Measurements from ENCODE around the gene STX8.

Gene STX8

DNA sequence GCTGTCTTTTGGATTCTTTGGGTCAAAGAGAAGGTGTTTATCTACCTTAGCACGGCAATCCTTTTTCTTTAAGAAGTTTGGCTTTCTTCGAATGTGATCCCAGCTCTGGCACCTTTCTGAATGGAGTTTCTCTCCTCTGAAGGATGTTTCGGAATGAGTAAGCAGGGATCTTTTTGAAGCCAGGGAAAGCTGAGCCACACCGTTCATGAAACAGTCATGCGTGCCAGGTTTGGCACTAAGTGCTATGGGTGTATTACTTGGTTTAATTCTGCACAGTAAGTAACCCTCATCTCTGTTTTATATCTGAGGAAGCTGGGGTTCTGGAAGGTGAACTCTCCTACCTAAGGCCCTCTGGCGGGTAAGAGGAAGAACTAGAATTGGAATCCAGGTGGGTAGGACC is 319.8 kb downstream of the STX8 start:
- WGBS (ENCODE audit: extremely low coverage, insufficient coverage, insufficient read length) = no CpG with 5 or more reads among the region's 6 CpGs
- no peak overlapping the region for H2AK5ac ChIP-seq (ENCODE audit: low read length)

DNA sequence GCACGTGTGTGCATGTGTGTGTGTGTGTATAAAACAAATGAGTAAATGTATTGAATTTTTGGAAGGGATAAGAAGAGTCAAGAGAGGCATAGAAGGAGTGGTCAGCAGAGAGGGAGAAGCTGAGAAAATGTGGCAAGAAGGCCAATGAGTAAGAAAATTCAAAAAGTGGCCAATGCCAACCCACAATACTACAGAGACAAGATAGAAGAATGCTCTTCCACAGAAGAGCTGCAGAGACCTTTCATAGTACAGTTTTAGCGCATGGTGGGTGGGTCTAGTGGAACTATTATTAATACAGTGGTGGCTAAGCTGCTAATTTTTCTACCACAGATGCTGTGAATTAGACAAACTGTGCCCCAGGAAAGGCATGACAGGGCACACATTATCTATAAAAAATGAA is 320.8 kb downstream of the STX8 start:
- H3K9ac ChIP-seq (ENCODE audit: low read length) = no peak overlapping the region
- H3K36me3 ChIP-seq (ENCODE audit: control insufficient read depth in 1 of 2, insufficient read depth in 2 of 2, low read length in 2 of 2) = no peaks in the 10 kb centered on the region
- H3K4me3 ChIP-seq (ENCODE audit: low read depth, low read length) = no peak overlapping the region
- H3K79me2 ChIP-seq (ENCODE audit: control insufficient read depth, insufficient read depth, low read length, poor library complexity) = no peaks in the 10 kb centered on the region
- DNase-seq = no peak
- WGBS (ENCODE audit: extremely low coverage, insufficient coverage, insufficient read length) = no CpG with 5 or more reads among the region's 2 CpGs
- H3K27me3 ChIP-seq (ENCODE audit: insufficient read depth, low read length) = no peaks in the 10 kb centered on the region
- H3K18ac ChIP-seq (ENCODE audit: low read length) = no peak overlapping the region
- no peak overlapping the region for H2BK5ac ChIP-seq (ENCODE audit: low read depth, low read length, poor library complexity)
- H2AK5ac ChIP-seq (ENCODE audit: low read length) = no peak overlapping the region
- no peak overlapping the region for H4K91ac ChIP-seq (ENCODE audit: low read depth, low read length)
- H4K12ac ChIP-seq (ENCODE audit: low read depth, low read length) = no peak overlapping the region
- H3K4me2 ChIP-seq (ENCODE audit: low read length) = no peak overlapping the region
- H2BK120ac ChIP-seq (ENCODE audit: insufficient read depth, low read length, poor library complexity) = no peak overlapping the region
- H3K23ac ChIP-seq (ENCODE audit: low read length) = no peak overlapping the region
- no peak overlapping the region for H3K4ac ChIP-seq (ENCODE audit: low read depth, low read length)
- H2AFZ ChIP-seq (ENCODE audit: insufficient read depth, low read length, poor library complexity) = no peak overlapping the region
- H4K8ac ChIP-seq (ENCODE audit: low read depth, low read length) = no peak overlapping the region
- H3K79me1 ChIP-seq (ENCODE audit: low read length) = peaks cover 2% of the 10 kb centered on the region
- no peak overlapping the region for H2BK12ac ChIP-seq (ENCODE audit: low read length)
- no peak overlapping the region for H3K14ac ChIP-seq (ENCODE audit: low read length)
- H3K27ac ChIP-seq (ENCODE audit: low read depth, low read length) = no peak overlapping the region
- peaks cover 7 to 11% of the 10 kb centered on the region in 2 experiments for H3K4me1 ChIP-seq (ENCODE audit: control insufficient read depth in 1 of 2, insufficient read depth in 2 of 2, low read length in 2 of 2)
- no peaks in the 10 kb centered on the region for H3K9me3 ChIP-seq (ENCODE audit: insufficient read depth, low read depth, low read length)

More for the DNA sequence above, 319.8 kb downstream of the STX8 start:
- no peak overlapping the region for H3K4me3 ChIP-seq (ENCODE audit: low read depth, low read length)
- H2BK12ac ChIP-seq (ENCODE audit: low read length) = no peak overlapping the region
- DNase-seq = peak; percentile 31 to 43
- no peak overlapping the region for H3K9ac ChIP-seq (ENCODE audit: low read length)
- peaks cover 2% of the 10 kb centered on the region for H3K79me1 ChIP-seq (ENCODE audit: low read length)
- H2BK5ac ChIP-seq (ENCODE audit: low read depth, low read length, poor library complexity) = no peak overlapping the region
- no peak overlapping the region for H3K4ac ChIP-seq (ENCODE audit: low read depth, low read length)
- H3K4me2 ChIP-seq (ENCODE audit: low read length) = no peak overlapping the region
- H3K9me3 ChIP-seq (ENCODE audit: insufficient read depth, low read depth, low read length) = no peaks in the 10 kb centered on the region
- H4K91ac ChIP-seq (ENCODE audit: low read depth, low read length) = no peak overlapping the region
- no peak overlapping the region for H3K18ac ChIP-seq (ENCODE audit: low read length)
- no peaks in the 10 kb centered on the region for H3K79me2 ChIP-seq (ENCODE audit: control insufficient read depth, insufficient read depth, low read length, poor library complexity)
- no peaks in the 10 kb centered on the region for H3K27me3 ChIP-seq (ENCODE audit: insufficient read depth, low read length)
- no peak overlapping the region for H3K14ac ChIP-seq (ENCODE audit: low read length)
- H4K8ac ChIP-seq (ENCODE audit: low read depth, low read length) = no peak overlapping the region
- H3K23ac ChIP-seq (ENCODE audit: low read length) = no peak overlapping the region
- no peak overlapping the region for H2AFZ ChIP-seq (ENCODE audit: insufficient read depth, low read length, poor library complexity)
- H4K12ac ChIP-seq (ENCODE audit: low read depth, low read length) = no peak overlapping the region
- no peak overlapping the region for H2BK120ac ChIP-seq (ENCODE audit: insufficient read depth, low read length, poor library complexity)
- H3K36me3 ChIP-seq (ENCODE audit: control insufficient read depth in 1 of 2, insufficient read depth in 2 of 2, low read length in 2 of 2) = no peaks in the 10 kb centered on the region
- H3K4me1 ChIP-seq (ENCODE audit: control insufficient read depth in 1 of 2, insufficient read depth in 2 of 2, low read length in 2 of 2) = peaks cover 7 to 14% of the 10 kb centered on the region in 2 experiments
- H3K27ac ChIP-seq (ENCODE audit: low read depth, low read length) = no peak overlapping the region

DNA sequence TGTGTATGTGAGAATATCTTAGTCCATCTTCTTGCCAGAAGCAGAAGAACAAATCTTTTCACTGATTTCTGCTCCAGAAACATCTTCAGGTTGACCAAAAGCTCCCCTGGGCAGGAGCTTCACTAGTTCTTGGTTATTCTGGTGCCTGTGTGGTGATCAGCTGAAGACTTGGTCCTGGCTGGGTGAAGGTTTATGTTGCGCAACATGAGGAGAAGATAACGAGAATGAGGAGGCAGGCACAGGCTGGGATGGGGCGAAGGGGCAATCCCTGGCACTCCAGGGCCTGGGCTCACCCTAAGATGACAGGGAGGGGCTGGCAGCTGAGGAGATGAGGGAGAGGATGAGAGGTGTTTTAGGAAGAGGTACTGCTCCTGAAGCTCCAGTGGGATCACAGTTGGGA is 322.3 kb downstream of the STX8 start:
- H3K36me3 ChIP-seq (ENCODE audit: control insufficient read depth in 1 of 2, insufficient read depth in 2 of 2, low read length in 2 of 2) = no peaks in the 10 kb centered on the region
- no peak overlapping the region for H4K12ac ChIP-seq (ENCODE audit: low read depth, low read length)
- H3K27me3 ChIP-seq (ENCODE audit: insufficient read depth, low read length) = no peaks in the 10 kb centered on the region
- no peak for DNase-seq
- peaks cover under 1% of the 10 kb centered on the region in 2 experiments for H3K4me1 ChIP-seq (ENCODE audit: control insufficient read depth in 1 of 2, insufficient read depth in 2 of 2, low read length in 2 of 2)
- H3K4me3 ChIP-seq (ENCODE audit: low read depth, low read length) = no peak overlapping the region
- H3K79me2 ChIP-seq (ENCODE audit: control insufficient read depth, insufficient read depth, low read length, poor library complexity) = no peaks in the 10 kb centered on the region
- H3K18ac ChIP-seq (ENCODE audit: low read length) = no peak overlapping the region
- no peak overlapping the region for H4K91ac ChIP-seq (ENCODE audit: low read depth, low read length)
- no peak overlapping the region for H2BK5ac ChIP-seq (ENCODE audit: low read depth, low read length, poor library complexity)
- H2AK5ac ChIP-seq (ENCODE audit: low read length) = no peak overlapping the region
- no peak overlapping the region for H2BK12ac ChIP-seq (ENCODE audit: low read length)
- no peak overlapping the region for H2AFZ ChIP-seq (ENCODE audit: insufficient read depth, low read length, poor library complexity)
- H3K79me1 ChIP-seq (ENCODE audit: low read length) = no peaks in the 10 kb centered on the region
- H3K27ac ChIP-seq (ENCODE audit: low read depth, low read length) = no peak overlapping the region
- H3K9ac ChIP-seq (ENCODE audit: low read length) = no peak overlapping the region
- H4K8ac ChIP-seq (ENCODE audit: low read depth, low read length) = no peak overlapping the region
- H2BK120ac ChIP-seq (ENCODE audit: insufficient read depth, low read length, poor library complexity) = no peak overlapping the region
- peak overlapping the region; percentile 17 for H3K14ac ChIP-seq (ENCODE audit: low read length)
- H3K4ac ChIP-seq (ENCODE audit: low read depth, low read length) = no peak overlapping the region
- H3K4me2 ChIP-seq (ENCODE audit: low read length) = no peak overlapping the region
- no peaks in the 10 kb centered on the region for H3K9me3 ChIP-seq (ENCODE audit: insufficient read depth, low read depth, low read length)
- WGBS (ENCODE audit: extremely low coverage, insufficient coverage, insufficient read length) = no CpG with 5 or more reads among the region's 3 CpGs
- no peak overlapping the region for H3K23ac ChIP-seq (ENCODE audit: low read length)

- no peak for DNase-seq
- Histone ChIP-seq H3K23ac (ENCODE audit: low read length) (peak overlapping the region; percentile 78), H3K18ac (ENCODE audit: low read length) (no peak overlapping the region), H3K27me3 (ENCODE audit: insufficient read depth, low read length) (no peaks in the 10 kb centered on the region), H3K14ac (ENCODE audit: low read length) (no peak overlapping the region), H3K36me3 (ENCODE audit: control insufficient read depth in 1 of 2, insufficient read depth in 2 of 2, low read length in 2 of 2) (no peaks in the 10 kb centered on the region), H4K8ac (ENCODE audit: low read depth, low read length) (no peak overlapping the region), H3K27ac (ENCODE audit: low read depth, low read length) (no peak overlapping the region), H3K4me3 (ENCODE audit: low read depth, low read length) (no peak overlapping the region), H3K9ac (ENCODE audit: low read length) (no peak overlapping the region), H3K4me2 (ENCODE audit: low read length) (no peak overlapping the region), H3K79me2 (ENCODE audit: control insufficient read depth, insufficient read depth, low read length, poor library complexity) (no peaks in the 10 kb centered on the region), H3K4me1 (ENCODE audit: control insufficient read depth in 1 of 2, insufficient read depth in 2 of 2, low read length in 2 of 2) (no peaks in the 10 kb centered on the region), H4K12ac (ENCODE audit: low read depth, low read length) (no peak overlapping the region), H2AFZ (ENCODE audit: insufficient read depth, low read length, poor library complexity) (no peak overlapping the region), H2BK12ac (ENCODE audit: low read length) (no peak overlapping the region), H2BK120ac (ENCODE audit: insufficient read depth, low read length, poor library complexity) (no peak overlapping the region), H3K4ac (ENCODE audit: low read depth, low read length) (no peak overlapping the region), H3K79me1 (ENCODE audit: low read length) (no peaks in the 10 kb centered on the region), H4K91ac (ENCODE audit: low read depth, low read length) (no peak overlapping the region), H3K9me3 (ENCODE audit: insufficient read depth, low read depth, low read length) (peaks cover 2% of the 10 kb centered on the region), H2BK5ac (ENCODE audit: low read depth, low read length, poor library complexity) (no peak overlapping the region), H2AK5ac (ENCODE audit: low read length) (no peak overlapping the region)
- WGBS (ENCODE audit: extremely low coverage, insufficient coverage, insufficient read length) = no CpG with 5 or more reads among the region's 12 CpGs
These were observed 324.3 kb downstream of the STX8 start for GRCh38 chr17:9251273-9251672.
